H9 (cell line): ENCODE measurements around the gene UNC45A. TPM values are rescaled to one million over a fixed set of nuclear protein-coding genes. Genes with fewer than 3 reads are reported as not detected.

Source experiments
- DNase-seq: peaks from one replicate; pipeline ENCODE4 v3.0.0-alpha.2; 2017
- H2AFZ ChIP-seq: one replicate; pipeline ENCODE4 v1.6.1; 2013; ENCODE audit warnings: mild to moderate bottlenecking, low read length, control low read depth, moderate library complexity
- H2AK5ac ChIP-seq: 2 replicates; pipeline ENCODE4 v1.6.1; 2013; ENCODE audit warnings: low read length, control low read depth, mixed read lengths; ENCODE audit not compliant: insufficient read length
- H2BK120ac ChIP-seq: one replicate; pipeline ENCODE4 v1.6.1; 2013; ENCODE audit warnings: low read depth, mild to moderate bottlenecking, low read length, control low read depth, inconsistent platforms; ENCODE audit not compliant: poor library complexity, severe bottlenecking
- H2BK12ac ChIP-seq: 2 replicates; pipeline ENCODE4 v1.6.1; 2013; ENCODE audit warnings: low read length, control low read depth, mixed read lengths, low read depth; ENCODE audit not compliant: insufficient read length
- H2BK15ac ChIP-seq: 2 replicates; pipeline ENCODE4 v1.6.1; 2013; ENCODE audit warnings: low read depth, low read length, control low read depth
- H2BK20ac ChIP-seq: one replicate; pipeline ENCODE4 v1.6.1; 2013; ENCODE audit warnings: low read depth, mild to moderate bottlenecking, low read length, control low read depth, inconsistent platforms; ENCODE audit not compliant: poor library complexity, severe bottlenecking
- H2BK5ac ChIP-seq: 2 replicates; pipeline ENCODE4 v1.6.1; 2013; ENCODE audit warnings: low read length, control low read depth, mixed read lengths; ENCODE audit not compliant: insufficient read length
- H3K14ac ChIP-seq: 2 replicates; pipeline ENCODE4 v1.6.1; 2013; ENCODE audit warnings: low read length, control low read depth; ENCODE audit not compliant: insufficient read depth
- H3K18ac ChIP-seq: 2 replicates; pipeline ENCODE4 v1.6.1; 2013; ENCODE audit warnings: low read depth, mild to moderate bottlenecking, mixed read lengths, low read length, control low read depth; ENCODE audit not compliant: insufficient read length
- H3K23ac ChIP-seq: 2 replicates; pipeline ENCODE4 v1.6.1; 2013; ENCODE audit warnings: low read length, control low read depth, mixed read lengths, low read depth; ENCODE audit not compliant: insufficient read length
- H3K23me2 ChIP-seq: 2 replicates; pipeline ENCODE4 v1.6.1; 2013; ENCODE audit warnings: low read depth, mild to moderate bottlenecking, mixed read lengths, low read length, control low read depth; ENCODE audit not compliant: insufficient read length, poor library complexity, severe bottlenecking
- H3K27ac ChIP-seq: 2 replicates; pipeline ENCODE4 v1.5.1; 2013; ENCODE audit warnings: low read length, control low read depth, mixed read lengths, low read depth; ENCODE audit not compliant: insufficient read length
- H3K27me3 ChIP-seq: 2 replicates; pipeline ENCODE4 v1.6.1; 2013; ENCODE audit warnings: low read length, control low read depth, inconsistent platforms; ENCODE audit not compliant: insufficient read depth
- H3K4ac ChIP-seq: 2 replicates; pipeline ENCODE4 v1.6.1; 2013; ENCODE audit warnings: low read depth, mild to moderate bottlenecking, control low read depth, inconsistent platforms, low read length, moderate library complexity
- H3K4me1 ChIP-seq: 2 replicates; pipeline ENCODE4 v1.6.1; 2013; ENCODE audit warnings: low read length, control low read depth, inconsistent platforms; ENCODE audit not compliant: insufficient read depth
- H3K4me2 ChIP-seq: 2 replicates; pipeline ENCODE4 v1.6.1; 2013; ENCODE audit warnings: low read length, control low read depth, mixed read lengths; ENCODE audit not compliant: insufficient read length, insufficient read depth
- H3K56ac ChIP-seq: 2 replicates; pipeline ENCODE4 v1.6.1; 2013; ENCODE audit warnings: low read depth, mild to moderate bottlenecking, mixed read lengths, low read length, control low read depth; ENCODE audit not compliant: insufficient read length
- H3K79me1 ChIP-seq: 2 replicates; pipeline ENCODE4 v1.6.1; 2013; ENCODE audit warnings: low read depth, mild to moderate bottlenecking, moderate library complexity, low read length, control low read depth, inconsistent platforms; ENCODE audit not compliant: insufficient read depth, poor library complexity, severe bottlenecking
- H3K79me2 ChIP-seq: 2 replicates; pipeline ENCODE4 v1.6.1; 2013; ENCODE audit warnings: low read length, control low read depth, inconsistent platforms; ENCODE audit not compliant: insufficient read depth
- H3K9ac ChIP-seq: 2 replicates; pipeline ENCODE4 v1.6.1; 2013; ENCODE audit warnings: low read length, control low read depth, mixed read lengths; ENCODE audit not compliant: insufficient read length; ENCODE audit errors: extremely low read depth
- H3K9me3 ChIP-seq: one replicate; pipeline ENCODE4 v1.6.1; 2013; ENCODE audit warnings: low read depth, low read length, inconsistent platforms; ENCODE audit not compliant: control insufficient read depth
- H3T11ph ChIP-seq: one replicate; pipeline ENCODE4 v1.6.1; 2013; ENCODE audit warnings: mild to moderate bottlenecking, low read length, control low read depth, inconsistent platforms
- H4K20me1 ChIP-seq: one replicate; pipeline ENCODE4 v1.6.1; 2013; ENCODE audit not compliant: control insufficient read depth, insufficient read length, insufficient read depth
- H4K5ac ChIP-seq: 2 replicates; pipeline ENCODE4 v1.6.1; 2013; ENCODE audit warnings: low read depth, mild to moderate bottlenecking, mixed read lengths, low read length, control low read depth; ENCODE audit not compliant: insufficient read length
- H4K8ac ChIP-seq: replicated peaks from 2 replicates; pipeline ENCODE4 v1.6.1; 2013; ENCODE audit warnings: low read length, control low read depth, mixed read lengths, low read depth; ENCODE audit not compliant: insufficient read length
- H4K91ac ChIP-seq: 2 replicates; pipeline ENCODE4 v1.6.1; 2013; ENCODE audit warnings: low read depth, mild to moderate bottlenecking, moderate library complexity, mixed read lengths, low read length, control low read depth; ENCODE audit not compliant: insufficient read length
- H3K27ac Mint-ChIP-seq, 3 experiments: 2 replicates in 2 of 3; 3 replicates in 1 of 3; pipeline ENCODE4 v1.8.0; 2020 to 2021; ENCODE audit warnings: mixed read lengths in 3 of 3, mild to moderate bottlenecking in 1 of 3, moderate library complexity in 1 of 3
- H3K27me3 Mint-ChIP-seq: 2 replicates; pipeline ENCODE4 v1.8.0; 2021; ENCODE audit warnings: low read depth, mild to moderate bottlenecking, moderate library complexity, mixed read lengths
- H3K36me3 Mint-ChIP-seq, 3 experiments: 2 replicates in 2 of 3; 3 replicates in 1 of 3; pipeline ENCODE4 v1.8.0; 2020 to 2021; ENCODE audit warnings: low read depth in 3 of 3, mixed read lengths in 3 of 3; ENCODE audit not compliant: insufficient read depth in 1 of 3
- H3K4me1 Mint-ChIP-seq, 2 experiments: 2 replicates each; pipeline ENCODE4 v1.8.0; 2020; ENCODE audit warnings: mixed read lengths in 2 of 2
- H3K4me3 Mint-ChIP-seq, 2 experiments: 2 replicates in 1 of 2; 3 replicates in 1 of 2; pipeline ENCODE4 v1.8.0; 2020 to 2021; ENCODE audit warnings: mild to moderate bottlenecking in 2 of 2, mixed read lengths in 2 of 2, moderate library complexity in 1 of 2
- H3K9me3 Mint-ChIP-seq, 2 experiments: 2 replicates in 1 of 2; 3 replicates in 1 of 2; pipeline ENCODE4 v1.8.0; 2020; ENCODE audit warnings: mild to moderate bottlenecking in 2 of 2, mixed read lengths in 2 of 2, moderate library complexity in 1 of 2
- CTCF ChIP-seq: fragments of 200-600 bp; sonication (generic); conservative IDR thresholded peaks from 3 replicates; pipeline ENCODE4 v1.8.0; 2021; ENCODE audit warnings: antibody characterized with exemption, mild to moderate bottlenecking
- WGBS: extraction: QIAGEN DNeasy Blood & Tissue Kit; methylation state at CpG from one replicate; pipeline ENCODE4 v1.1.7; 2013; ENCODE audit warnings: missing lambda C conversion rate, low lambda C conversion rate, mixed read lengths; ENCODE audit not compliant: insufficient read length; ENCODE audit errors: extremely low coverage; 5-methylcytosine and 5-hydroxymethylcytosine counted together
- long read RNA-seq: library from polyadenylated mRNA; unstranded; transcript quantifications from one replicate; pipeline ENCODE4 v2.0.0, GENCODE V29; 2020
- total RNA-seq: library from RNA; stranded (reverse); gene quantifications from 2 replicates; pipeline ENCODE4 v1.2.1, GENCODE V29; 2021

UNC45A gene
- total RNA-seq = 84.3 and 84.6 TPM in 2 replicates
- long read RNA-seq, transcript UNC45A-202 (20 exons, 3,252 nt) = major isoform, 249 of 636 reads
- long read RNA-seq, partial matches to known transcripts = 336 of 636 reads
- long read RNA-seq, other reads (novel, unspliced or antisense) = 51 of 636 reads

- H3K4me3 Mint-ChIP-seq = peak within 1 kb of the TSS; percentile 83 to 86
- Histone ChIP-seq H3K4ac (no peak within 1 kb of the TSS), H2BK15ac (no peak within 1 kb of the TSS), H3K18ac (peak within 1 kb of the TSS; percentile 54), H2BK12ac (no peak within 1 kb of the TSS), H4K8ac (no peak within 1 kb of the TSS), H3K23ac (no peak within 1 kb of the TSS), H2AFZ (no peak within 1 kb of the TSS), H4K5ac (no peak within 1 kb of the TSS), H3K56ac (no peak within 1 kb of the TSS), H4K20me1 (no peaks in the 10 kb centered on the region), H3T11ph (no peak within 1 kb of the TSS), H2AK5ac (no peak within 1 kb of the TSS), H3K9ac (peak within 1 kb of the TSS; percentile 10), H2BK20ac (no peak within 1 kb of the TSS), H3K9me3 (no peaks in the 10 kb centered on the region), H2BK120ac (no peak within 1 kb of the TSS), H3K27ac (no peak within 1 kb of the TSS), H3K23me2 (peaks cover 14% of the 10 kb centered on the region), H3K79me1 (no peaks in the 10 kb centered on the region), H3K4me2 (peak within 1 kb of the TSS; percentile 68), H4K91ac (no peak within 1 kb of the TSS), H3K79me2 (no peaks in the 10 kb centered on the region; the same call in 1 of the 2 replicates), H3K27me3 (no peaks in the 10 kb centered on the region), H3K14ac (no peak within 1 kb of the TSS; the same call in 1 of the 2 replicates), H2BK5ac (no peak within 1 kb of the TSS), H3K4me1 (no peaks in the 10 kb centered on the region)
- peaks cover 21 to 26% of the 10 kb centered on the region in 2 experiments for H3K4me1 Mint-ChIP-seq
- peaks cover 11% of the 10 kb centered on the region for H3K27me3 Mint-ChIP-seq
- peaks cover 18 to 27% (median 23%) of the 10 kb centered on the region in 3 experiments; a peak in 6 of 7 replicates for H3K36me3 Mint-ChIP-seq
- peak within 1 kb of the TSS; percentile 82 to 93 (median 88); a peak in 5 of 7 replicates for H3K27ac Mint-ChIP-seq
- no CpG with 5 or more reads among the region's 65 CpGs for WGBS
- H3K9me3 Mint-ChIP-seq = no peaks in the 10 kb centered on the region; a peak in 2 of 5 replicates
- DNase-seq = peak; percentile 95
- no peak for TF ChIP-seq CTCF
These were observed at the start of gene UNC45A for GRCh38 chr15:90934949-90935751. Gene UNC45A (plus strand): TSS chr15:90935285. CDS start chr15:90935325, 40 bp downstream.
